GM12872 (cell line): ENCODE results near the gene MINDY2.

Experiments used
- TF ChIP-seq, protein P1 (sequence below): IDR thresholded peaks from 3 replicates; pipeline ENCODE4 v1.5.1; 2011; ENCODE audit warnings: low read depth, mild to moderate bottlenecking, low read length, moderate library complexity; ENCODE audit not compliant: insufficient read depth

Gene MINDY2

DNA sequence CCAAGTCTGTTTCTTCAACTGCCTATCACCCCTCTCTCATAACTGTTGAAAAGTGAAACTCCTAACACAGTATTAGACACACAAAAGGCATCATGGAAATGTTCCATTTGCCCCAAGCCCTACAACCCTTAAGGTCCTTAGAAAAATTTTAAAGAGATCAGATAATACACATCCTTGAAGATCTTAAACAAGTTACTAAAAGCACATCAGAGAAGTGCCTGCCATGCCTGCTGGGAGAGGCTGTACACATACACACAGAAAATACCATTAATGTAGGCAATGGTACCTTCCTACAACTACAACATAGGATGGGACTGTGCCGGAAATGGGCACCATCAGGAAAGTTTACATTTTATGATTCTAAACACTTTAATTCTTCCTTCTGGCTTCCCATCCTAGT lies 24.9 kb upstream of the MINDY2 start:
- TF ChIP-seq, protein P1, sequence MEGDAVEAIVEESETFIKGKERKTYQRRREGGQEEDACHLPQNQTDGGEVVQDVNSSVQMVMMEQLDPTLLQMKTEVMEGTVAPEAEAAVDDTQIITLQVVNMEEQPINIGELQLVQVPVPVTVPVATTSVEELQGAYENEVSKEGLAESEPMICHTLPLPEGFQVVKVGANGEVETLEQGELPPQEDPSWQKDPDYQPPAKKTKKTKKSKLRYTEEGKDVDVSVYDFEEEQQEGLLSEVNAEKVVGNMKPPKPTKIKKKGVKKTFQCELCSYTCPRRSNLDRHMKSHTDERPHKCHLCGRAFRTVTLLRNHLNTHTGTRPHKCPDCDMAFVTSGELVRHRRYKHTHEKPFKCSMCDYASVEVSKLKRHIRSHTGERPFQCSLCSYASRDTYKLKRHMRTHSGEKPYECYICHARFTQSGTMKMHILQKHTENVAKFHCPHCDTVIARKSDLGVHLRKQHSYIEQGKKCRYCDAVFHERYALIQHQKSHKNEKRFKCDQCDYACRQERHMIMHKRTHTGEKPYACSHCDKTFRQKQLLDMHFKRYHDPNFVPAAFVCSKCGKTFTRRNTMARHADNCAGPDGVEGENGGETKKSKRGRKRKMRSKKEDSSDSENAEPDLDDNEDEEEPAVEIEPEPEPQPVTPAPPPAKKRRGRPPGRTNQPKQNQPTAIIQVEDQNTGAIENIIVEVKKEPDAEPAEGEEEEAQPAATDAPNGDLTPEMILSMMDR: no peak

DNA sequence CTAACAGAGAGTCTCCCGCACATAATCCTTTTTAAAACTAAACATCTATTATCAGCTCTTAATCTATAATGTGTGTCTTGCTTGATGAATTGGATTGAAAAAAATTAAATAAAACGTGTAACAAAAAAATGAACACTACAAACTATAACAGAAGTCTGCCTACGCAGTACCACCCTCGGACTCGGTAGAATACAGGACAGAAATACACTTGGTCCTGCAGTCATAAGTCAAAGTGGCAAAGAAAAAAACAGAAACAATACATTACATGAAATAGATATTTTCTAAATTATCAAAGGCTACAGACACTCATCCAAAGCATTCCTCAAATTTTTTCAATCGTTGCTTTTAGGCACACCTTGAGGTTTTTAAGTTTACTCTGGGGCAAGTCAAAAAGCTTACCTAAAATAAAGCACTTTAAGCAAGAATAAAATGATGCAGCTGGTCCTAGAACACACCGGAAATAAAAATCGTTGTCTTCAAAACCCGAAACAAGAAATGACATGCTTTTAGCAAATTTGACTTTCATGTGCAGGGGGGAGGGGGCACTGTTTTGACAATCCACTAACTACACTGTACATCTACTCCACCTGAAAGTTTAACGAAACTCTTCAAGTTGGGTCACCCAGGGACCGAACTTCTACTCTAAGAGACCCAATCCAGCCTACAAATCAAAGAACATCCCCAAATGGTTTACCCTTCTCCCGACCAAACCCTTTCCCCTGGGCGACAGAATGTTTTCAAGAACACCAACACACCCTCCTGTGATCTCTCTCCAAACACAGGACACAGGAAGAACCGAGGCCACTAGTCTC lies 22.9 kb upstream of the MINDY2 start:
- TF ChIP-seq, protein P1: no peak

- TF ChIP-seq, protein P1: no peak
Observed at GRCh38 chr15:58748852-58749531, 22.1 kb upstream of the MINDY2 start.

DNA sequence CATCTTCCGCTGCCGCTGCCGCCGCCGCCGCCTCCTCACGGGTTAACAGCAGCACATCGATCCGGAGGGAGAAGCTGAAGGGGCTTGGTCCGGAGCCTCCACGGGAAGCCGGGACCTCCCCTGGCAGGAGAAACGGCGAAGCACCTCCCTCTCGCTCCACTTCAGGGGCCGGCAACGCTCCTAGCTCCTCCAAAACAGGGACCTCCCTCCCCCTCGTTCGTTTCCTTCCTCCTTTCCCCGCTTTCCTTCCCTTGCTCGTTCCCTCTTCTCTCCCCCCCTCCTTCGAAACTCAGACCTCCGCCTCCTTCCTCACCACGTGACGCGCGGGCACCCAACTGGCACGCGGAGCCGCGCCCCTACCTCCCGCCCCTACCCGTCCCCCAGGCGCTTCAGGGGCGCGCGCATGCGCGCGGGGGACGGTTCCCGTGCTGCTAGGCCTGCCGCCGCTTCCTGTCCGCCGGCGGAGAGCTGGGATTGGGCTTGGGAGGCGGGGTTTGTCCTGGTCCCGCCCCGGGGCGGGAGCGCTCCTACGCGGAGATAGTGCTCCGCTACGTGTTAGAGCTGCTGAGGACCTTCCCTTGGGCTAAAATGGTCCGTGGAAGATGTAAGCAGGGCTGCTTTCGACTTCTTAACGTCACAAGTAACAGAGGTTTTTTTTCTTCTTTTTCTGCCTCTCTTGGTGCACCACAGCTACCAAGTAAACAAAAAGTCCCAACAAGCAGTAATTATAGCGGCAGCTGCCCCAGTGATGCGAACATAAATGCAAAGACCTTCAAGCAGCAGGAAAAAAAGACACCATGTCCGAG lies 21.4 kb upstream of the MINDY2 start, which contains the start of gene ADAM10:
TSS of gene ADAM10 (minus strand) at position 176 of the 806 bp plus-strand sequence. CDS start at position 3, 173 bp downstream.
- TF ChIP-seq, protein P1: no peak

- TF ChIP-seq, protein P1: no peak
Observed at GRCh38 chr15:58752716-58753115, 18.4 kb upstream of the MINDY2 start.

- TF ChIP-seq, protein P1: no peak
Observed at GRCh38 chr15:58755350-58755749, 15.8 kb upstream of the MINDY2 start.

- TF ChIP-seq, protein P1: no peak
Observed at GRCh38 chr15:58755956-58756355, 15.1 kb upstream of the MINDY2 start.
